Hepatocyte (in vitro differentiated cells): Measurements from ENCODE around the gene UQCRFS1. TPM values are rescaled to one million over a fixed set of nuclear protein-coding genes. Genes with fewer than 3 reads are reported as not detected.
A peak's percentile ranks its signal among the peaks of the same experiment; 100 is the strongest.
"Not testable (repeated sequence)": the region's sequence is repeated elsewhere in the genome, so short reads cannot be mapped to it uniquely, and the experiment has no call there.

Source experiments
- DNase-seq: peaks from one replicate; pipeline ENCODE4 v3.0.0-alpha.2; 2016; ENCODE audit warnings: low spot score
- H2AFZ ChIP-seq: fragments of 200-600 bp; sonication (generic); 2 replicates; pipeline ENCODE4 v1.6.0; 2016; ENCODE audit warnings: antibody characterized with exemption, mild to moderate bottlenecking
- H3K27ac ChIP-seq: fragments of 200-600 bp; sonication (generic); 2 replicates; pipeline ENCODE4 v1.5.1; 2016; ENCODE audit warnings: mild to moderate bottlenecking
- H3K27me3 ChIP-seq: fragments of 200-600 bp; sonication (generic); 2 replicates; pipeline ENCODE4 v1.6.1; 2016
- H3K36me3 ChIP-seq: fragments of 200-600 bp; sonication (generic); replicated peaks from 2 replicates; pipeline ENCODE4 v1.5.1; 2016; ENCODE audit warnings: low read depth; ENCODE audit not compliant: insufficient read depth
- H3K4me1 ChIP-seq: fragments of 200-600 bp; sonication (generic); 2 replicates; pipeline ENCODE4 v1.5.1; 2016; ENCODE audit warnings: mild to moderate bottlenecking, moderate library complexity; ENCODE audit not compliant: insufficient read depth
- H3K4me2 ChIP-seq: fragments of 200-600 bp; sonication (generic); 2 replicates; pipeline ENCODE4 v1.6.0; 2016
- H3K4me3 ChIP-seq: fragments of 200-600 bp; sonication (generic); 2 replicates; pipeline ENCODE4 v1.5.1; 2016; ENCODE audit warnings: mild to moderate bottlenecking
- H3K79me2 ChIP-seq: fragments of 200-600 bp; sonication (generic); 2 replicates; pipeline ENCODE4 v1.6.0; 2017; ENCODE audit warnings: mild to moderate bottlenecking
- H3K9me2 ChIP-seq: fragments of 200-600 bp; sonication (generic); replicated peaks from 2 replicates; pipeline ENCODE4 v1.6.0; 2017; ENCODE audit warnings: mild to moderate bottlenecking; ENCODE audit not compliant: insufficient read depth
- H3K9me3 ChIP-seq: fragments of 200-600 bp; sonication (generic); 2 replicates; pipeline ENCODE4 v1.5.1; 2016; ENCODE audit warnings: low read depth, mild to moderate bottlenecking
- H4K20me1 ChIP-seq: fragments of 200-600 bp; sonication (generic); 2 replicates; pipeline ENCODE4 v1.6.0; 2016; ENCODE audit warnings: mild to moderate bottlenecking; ENCODE audit not compliant: insufficient read depth, poor library complexity, severe bottlenecking
- EZH2 ChIP-seq: fragments of 200-600 bp; sonication (generic); IDR thresholded peaks from 2 replicates; pipeline ENCODE4 v1.6.1; 2016; ENCODE audit warnings: antibody characterized with exemption, mild to moderate bottlenecking, borderline replicate concordance
- EZH2phosphoT487 ChIP-seq: fragments of 200-600 bp; sonication (generic); IDR thresholded peaks from one replicate; pipeline ENCODE4 v1.6.1; 2018; ENCODE audit warnings: antibody characterized with exemption, mild to moderate bottlenecking, low read depth, moderate library complexity; ENCODE audit not compliant: unreplicated experiment, severe bottlenecking
- WGBS: methylation state at CpG from one replicate; pipeline ENCODE4 v1.1.6; 2016; ENCODE audit warnings: low lambda C conversion rate; ENCODE audit errors: missing lambda C conversion rate; 5-methylcytosine and 5-hydroxymethylcytosine counted together
- polyA plus RNA-seq: library from polyadenylated mRNA; unstranded; fragments of >200 nt; fragmentation: Nextera tagmentation; extraction: Ambion mirVana; gene quantifications from 2 replicates; pipeline ENCODE4 v1.2.1, GENCODE V29; 2016
- total RNA-seq: library from RNA; depleted of rRNA; stranded (reverse); fragments of >200 nt; gene quantifications from 2 replicates; pipeline ENCODE4 v1.2.3, GENCODE V29; 2014
- TF ChIP-seq, protein P1 (sequence below): fragments of 200-600 bp; sonication (generic); IDR thresholded peaks from 2 replicates; pipeline ENCODE4 v1.5.1; 2016; ENCODE audit warnings: antibody characterized with exemption, mild to moderate bottlenecking; ENCODE audit not compliant: poor library complexity

Gene UQCRFS1
- total and polyA plus RNA-seq, 2 experiments from 2014 or later = 45.0 to 79.0 TPM

DNA sequence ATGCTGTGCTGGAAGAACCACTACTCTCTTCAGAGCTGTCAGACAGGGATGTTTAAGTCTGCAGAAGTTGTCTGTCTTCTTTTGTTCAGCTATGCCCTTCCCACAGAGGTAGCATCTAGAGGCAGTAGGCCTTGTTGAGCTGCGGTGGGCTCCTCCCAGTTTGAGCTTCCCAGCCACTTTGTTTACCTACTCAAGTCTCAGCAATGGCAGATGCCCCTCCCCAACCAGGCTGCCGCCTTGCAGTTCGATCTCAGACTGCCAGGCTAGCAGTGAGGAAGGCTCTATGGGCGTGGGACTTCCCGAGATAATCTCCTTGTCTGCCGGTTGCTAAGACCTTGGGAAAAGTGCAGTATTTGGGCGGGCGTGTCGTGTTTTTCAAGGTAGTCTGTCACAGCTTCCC, 42.1 kb upstream of the UQCRFS1 start:
- Histone ChIP-seq H2AFZ (no peak overlapping the region), H3K4me1 (no peaks in the 10 kb centered on the region), H3K27me3 (no peaks in the 10 kb centered on the region), H3K9me2 (no peaks in the 10 kb centered on the region), H3K9me3 (no peaks in the 10 kb centered on the region), H3K4me3 (no peak overlapping the region), H3K36me3 (no peaks in the 10 kb centered on the region), H3K79me2 (no peaks in the 10 kb centered on the region), H4K20me1 (no peaks in the 10 kb centered on the region), H3K27ac (no peak overlapping the region), H3K4me2 (no peak overlapping the region)
- no peak for DNase-seq
- TF ChIP-seq EZH2phosphoT487 = no peak
- TF ChIP-seq, protein P1, sequence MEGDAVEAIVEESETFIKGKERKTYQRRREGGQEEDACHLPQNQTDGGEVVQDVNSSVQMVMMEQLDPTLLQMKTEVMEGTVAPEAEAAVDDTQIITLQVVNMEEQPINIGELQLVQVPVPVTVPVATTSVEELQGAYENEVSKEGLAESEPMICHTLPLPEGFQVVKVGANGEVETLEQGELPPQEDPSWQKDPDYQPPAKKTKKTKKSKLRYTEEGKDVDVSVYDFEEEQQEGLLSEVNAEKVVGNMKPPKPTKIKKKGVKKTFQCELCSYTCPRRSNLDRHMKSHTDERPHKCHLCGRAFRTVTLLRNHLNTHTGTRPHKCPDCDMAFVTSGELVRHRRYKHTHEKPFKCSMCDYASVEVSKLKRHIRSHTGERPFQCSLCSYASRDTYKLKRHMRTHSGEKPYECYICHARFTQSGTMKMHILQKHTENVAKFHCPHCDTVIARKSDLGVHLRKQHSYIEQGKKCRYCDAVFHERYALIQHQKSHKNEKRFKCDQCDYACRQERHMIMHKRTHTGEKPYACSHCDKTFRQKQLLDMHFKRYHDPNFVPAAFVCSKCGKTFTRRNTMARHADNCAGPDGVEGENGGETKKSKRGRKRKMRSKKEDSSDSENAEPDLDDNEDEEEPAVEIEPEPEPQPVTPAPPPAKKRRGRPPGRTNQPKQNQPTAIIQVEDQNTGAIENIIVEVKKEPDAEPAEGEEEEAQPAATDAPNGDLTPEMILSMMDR = no peak
- TF ChIP-seq EZH2 = no peak
- WGBS = 82% methylated on average over 9 of the region's 9 CpGs

DNA sequence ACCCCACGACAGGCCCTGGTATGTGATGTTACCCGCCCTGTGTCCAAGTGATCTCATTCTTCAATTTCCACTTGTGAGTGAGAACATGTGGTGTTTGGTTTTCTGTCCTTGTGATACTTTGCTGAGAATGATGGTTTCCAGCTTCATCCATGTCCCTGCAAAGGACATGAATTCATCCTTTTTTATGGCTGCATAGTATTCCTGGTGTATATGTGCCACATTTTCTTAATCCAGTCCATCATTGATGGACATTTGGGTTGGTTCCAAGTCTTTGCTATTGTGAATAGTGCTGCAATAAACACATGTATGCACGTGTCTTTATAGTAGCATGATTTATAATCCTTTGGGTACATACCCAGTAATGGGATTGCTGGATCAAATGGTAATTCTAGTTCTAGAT, 36.8 kb upstream of the UQCRFS1 start:
- not testable (repeated sequence) for H3K4me1 ChIP-seq, H3K27me3 ChIP-seq, H2AFZ ChIP-seq, H3K4me2 ChIP-seq, H3K79me2 ChIP-seq, H4K20me1 ChIP-seq, H3K36me3 ChIP-seq, DNase-seq, H3K9me2 ChIP-seq, H3K9me3 ChIP-seq, H3K27ac ChIP-seq, H3K4me3 ChIP-seq
- 91% methylated on average over 3 of the region's 3 CpGs for WGBS

DNA sequence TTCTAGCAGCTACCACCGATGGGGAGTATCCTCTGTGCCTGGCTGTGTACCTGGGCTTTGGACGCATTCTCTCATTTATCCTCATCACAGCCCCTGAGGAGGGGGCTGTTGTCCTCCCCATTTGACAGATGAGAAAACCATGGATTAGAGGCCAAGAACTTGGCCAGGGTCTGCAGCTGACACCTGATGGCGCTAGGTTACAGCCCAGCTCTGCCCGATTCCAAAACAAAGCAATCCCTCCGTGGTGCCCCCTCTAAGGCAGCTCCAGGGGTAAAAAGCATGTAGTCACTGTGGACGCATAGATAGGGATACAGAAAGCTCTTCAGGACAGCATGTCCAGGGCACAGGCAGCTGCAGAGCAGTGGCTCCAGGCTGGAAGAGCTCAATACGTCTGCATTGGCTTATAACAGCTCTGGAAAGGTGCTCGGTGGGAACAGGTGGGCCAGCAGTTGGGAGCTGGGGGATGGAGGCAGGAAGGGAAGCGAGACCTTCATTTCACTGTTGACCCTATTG, 35.4 kb upstream of the UQCRFS1 start:
- no peak overlapping the region for H3K4me3 ChIP-seq
- no peaks in the 10 kb centered on the region for H3K4me1 ChIP-seq
- no peaks in the 10 kb centered on the region for H3K9me3 ChIP-seq
- H2AFZ ChIP-seq = no peak overlapping the region
- peaks cover 4% of the 10 kb centered on the region for H3K27me3 ChIP-seq
- DNase-seq = no peak
- 68% methylated on average over 9 of the region's 9 CpGs for WGBS
- H3K4me2 ChIP-seq = no peak overlapping the region
- no peaks in the 10 kb centered on the region for H3K79me2 ChIP-seq
- no peaks in the 10 kb centered on the region for H3K36me3 ChIP-seq
- TF ChIP-seq, protein P1 = no peak
- TF ChIP-seq EZH2phosphoT487 (no peak), EZH2 (no peak)
- H3K9me2 ChIP-seq = no peaks in the 10 kb centered on the region
- no peak overlapping the region for H3K27ac ChIP-seq
- no peaks in the 10 kb centered on the region for H4K20me1 ChIP-seq

DNA sequence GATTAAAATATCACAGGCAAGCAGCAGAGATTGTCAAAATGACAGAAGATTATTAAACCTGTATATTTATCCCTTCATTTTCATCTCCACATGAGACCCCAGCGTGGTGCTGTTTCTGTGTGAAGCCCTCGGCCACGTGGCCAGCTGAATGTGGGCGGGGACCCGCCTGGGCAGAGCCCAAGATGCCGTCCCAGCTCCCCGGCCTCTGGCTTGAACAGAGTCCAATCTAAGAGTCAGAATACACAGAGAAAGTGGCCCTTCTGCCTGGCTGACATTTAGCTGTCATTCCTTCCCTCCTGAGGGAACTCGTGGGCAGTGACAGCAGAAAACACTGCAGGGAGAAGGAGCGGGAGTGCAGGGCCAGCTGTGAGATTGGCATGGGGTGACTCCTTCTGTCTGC, 34.9 kb upstream of the UQCRFS1 start:
- Histone ChIP-seq H3K27ac (no peak overlapping the region), H3K4me2 (no peak overlapping the region), H3K4me3 (no peak overlapping the region), H3K9me3 (no peaks in the 10 kb centered on the region), H3K36me3 (no peaks in the 10 kb centered on the region), H3K79me2 (no peaks in the 10 kb centered on the region), H4K20me1 (no peaks in the 10 kb centered on the region), H2AFZ (no peak overlapping the region), H3K4me1 (no peaks in the 10 kb centered on the region), H3K9me2 (no peaks in the 10 kb centered on the region), H3K27me3 (peaks cover 4% of the 10 kb centered on the region)
- no peak for TF ChIP-seq EZH2phosphoT487
- TF ChIP-seq, protein P1 = no peak
- TF ChIP-seq EZH2 = no peak
- DNase-seq = peak; percentile 32
- 47% methylated on average over 9 of the region's 9 CpGs for WGBS
